Liver (tissue), 9 donors: ENCODE measurements around the gene TIMP1. TPM values are rescaled to one million over a fixed set of nuclear protein-coding genes. Genes with fewer than 3 reads are reported as not detected.

Experiments used
- DNase-seq: peaks from one replicate; pipeline ENCODE4 v3.0.0-alpha.2; 2017; ENCODE audit warnings: low spot score
- H3K27ac ChIP-seq, 2 donors: one replicate each; pipeline ENCODE4 v1.7.0; 2013; ENCODE audit warnings: inconsistent platforms in 2 of 2, low read length in 2 of 2, control low read depth in 1 of 2, low read depth in 1 of 2, mild to moderate bottlenecking in 1 of 2
- H3K27me3 ChIP-seq, 4 donors: one replicate each; pipeline versions ENCODE4 v1.6.1 to v1.7.0; 2013; ENCODE audit warnings: low read length in 3 of 4, inconsistent platforms in 1 of 4, mild to moderate bottlenecking in 1 of 4, moderate library complexity in 1 of 4; ENCODE audit not compliant: control insufficient read depth in 4 of 4, insufficient read depth in 4 of 4
- H3K36me3 ChIP-seq, 4 donors: one replicate each; pipeline versions ENCODE4 v1.6.1 to v1.7.0; 2013; ENCODE audit warnings: low read length in 3 of 4, mild to moderate bottlenecking in 3 of 4, low read depth in 1 of 4, moderate library complexity in 1 of 4; ENCODE audit not compliant: control insufficient read depth in 4 of 4, insufficient read depth in 3 of 4
- H3K4me1 ChIP-seq, 4 donors: one replicate each; pipeline versions ENCODE4 v1.6.1 to v1.7.0; 2013; ENCODE audit warnings: low read length in 3 of 4, mild to moderate bottlenecking in 3 of 4, moderate library complexity in 1 of 4; ENCODE audit not compliant: control insufficient read depth in 4 of 4, insufficient read depth in 4 of 4
- H3K4me3 ChIP-seq, 3 donors: one replicate each; pipeline versions ENCODE4 v1.6.1 to v1.7.0; 2013; ENCODE audit warnings: low read length in 3 of 3, control low read depth in 1 of 3, low read depth in 1 of 3, mild to moderate bottlenecking in 1 of 3
- H3K9ac ChIP-seq, 2 donors: one replicate each; pipeline ENCODE4 v1.7.0; 2013; ENCODE audit warnings: low read length in 2 of 2, mild to moderate bottlenecking in 2 of 2, moderate library complexity in 2 of 2, control low read depth in 1 of 2, low read depth in 1 of 2
- H3K9me3 ChIP-seq, 4 donors: one replicate each; pipeline versions ENCODE4 v1.6.1 to v1.7.0; 2013; ENCODE audit warnings: low read length in 3 of 4; ENCODE audit not compliant: control insufficient read depth in 4 of 4
- ATF3 ChIP-seq: IDR thresholded peaks from 2 replicates; pipeline ENCODE4 v1.6.1; 2016; ENCODE audit warnings: antibody characterized with exemption
- CTCF ChIP-seq: fragments of 150-350 bp; IDR thresholded peaks from 2 replicates; pipeline ENCODE4 v1.5.1; 2017; ENCODE audit warnings: improper control_type of control experiment, low read depth, low read length; ENCODE audit not compliant: missing input control
- EGR1 ChIP-seq, 2 donors: IDR thresholded peaks; 2 replicates each; pipeline ENCODE4 v1.6.1; 2016 to 2018; ENCODE audit warnings: antibody characterized with exemption in 2 of 2, low read depth in 2 of 2
- FOXA1 ChIP-seq: IDR thresholded peaks from 2 replicates; pipeline ENCODE4 v1.6.1; 2016; ENCODE audit warnings: antibody characterized with exemption
- FOXA2 ChIP-seq: IDR thresholded peaks from 2 replicates; pipeline ENCODE4 v1.6.1; 2016; ENCODE audit warnings: antibody characterized with exemption
- GABPA ChIP-seq, 2 donors: IDR thresholded peaks in 1 of 2; conservative IDR thresholded peaks in 1 of 2; 2 replicates each; pipeline ENCODE4 v1.6.1; 2016; ENCODE audit warnings: antibody characterized with exemption in 2 of 2, mild to moderate bottlenecking in 1 of 2, moderate library complexity in 1 of 2
- HNF4A ChIP-seq, 2 donors: conservative IDR thresholded peaks; 2 replicates each; pipeline ENCODE4 v1.6.1; 2016; ENCODE audit warnings: antibody characterized with exemption in 2 of 2, mild to moderate bottlenecking in 2 of 2
- HNF4G ChIP-seq: IDR thresholded peaks from 2 replicates; pipeline ENCODE4 v1.6.1; 2016; ENCODE audit warnings: antibody characterized with exemption
- JUND ChIP-seq, 2 donors: IDR thresholded peaks; 2 replicates each; pipeline ENCODE4 v1.6.1; 2016; ENCODE audit warnings: antibody characterized with exemption in 2 of 2
- MAX ChIP-seq: IDR thresholded peaks from 2 replicates; pipeline ENCODE4 v1.6.1; 2016; ENCODE audit warnings: antibody characterized with exemption
- NR2F2 ChIP-seq: IDR thresholded peaks from 2 replicates; pipeline ENCODE4 v1.6.1; 2016; ENCODE audit warnings: antibody characterized with exemption
- RAD21 ChIP-seq, 2 donors: IDR thresholded peaks; 2 replicates each; pipeline ENCODE4 v1.6.1; 2016; ENCODE audit warnings: antibody characterized with exemption in 2 of 2, mild to moderate bottlenecking in 2 of 2
- REST ChIP-seq: IDR thresholded peaks from 2 replicates; pipeline ENCODE4 v1.6.1; 2016; ENCODE audit warnings: antibody characterized with exemption, mild to moderate bottlenecking
- RXRA ChIP-seq, 2 donors: IDR thresholded peaks; 2 replicates each; pipeline ENCODE4 v1.6.1; 2017 to 2018; ENCODE audit warnings: antibody characterized with exemption in 2 of 2, mild to moderate bottlenecking in 1 of 2
- SP1 ChIP-seq: IDR thresholded peaks from 2 replicates; pipeline ENCODE4 v1.6.1; 2018; ENCODE audit warnings: antibody characterized with exemption, mild to moderate bottlenecking
- TAF1 ChIP-seq: conservative IDR thresholded peaks from 2 replicates; pipeline ENCODE4 v1.6.1; 2016; ENCODE audit warnings: antibody characterized with exemption, mild to moderate bottlenecking
- YY1 ChIP-seq: IDR thresholded peaks from 2 replicates; pipeline ENCODE4 v1.6.1; 2016; ENCODE audit warnings: antibody characterized with exemption, mild to moderate bottlenecking
- ZBTB33 ChIP-seq: IDR thresholded peaks from 2 replicates; pipeline ENCODE4 v1.6.1; 2016; ENCODE audit warnings: antibody characterized with exemption
- WGBS: extraction: QIAGEN DNeasy Blood & Tissue Kit; methylation state at CpG from one replicate; pipeline ENCODE4 v1.1.7; 2013; 5-methylcytosine and 5-hydroxymethylcytosine counted together
- polyA plus RNA-seq, 2 donors: library from polyadenylated mRNA; stranded (reverse) in 1 of 2; unstranded in 1 of 2; fragments of 200-250 nt in 1 of 2; fragments of >200 nt in 1 of 2; fragmentation: Nextera tagmentation in 1 of 2; extraction: Ambion mirVana in 1 of 2; gene quantifications; one replicate each; pipeline versions ENCODE4 v1.2.1 to v1.2.3, GENCODE V29; 2013 to 2015
- total RNA-seq, 2 donors: library from RNA; depleted of rRNA; stranded (reverse); fragments of >200 nt; gene quantifications; one replicate each; pipeline ENCODE4 v1.2.3, GENCODE V29; 2014
- donor health status: healthy.
- donor health status: healthy.
- donor health status: healthy.
- donor health status: healthy.
- donor health status: healthy.

TIMP1 gene
- total and polyA plus RNA-seq, 4 donors: 18.0 to 1,609 (median 146) TPM

DNA sequence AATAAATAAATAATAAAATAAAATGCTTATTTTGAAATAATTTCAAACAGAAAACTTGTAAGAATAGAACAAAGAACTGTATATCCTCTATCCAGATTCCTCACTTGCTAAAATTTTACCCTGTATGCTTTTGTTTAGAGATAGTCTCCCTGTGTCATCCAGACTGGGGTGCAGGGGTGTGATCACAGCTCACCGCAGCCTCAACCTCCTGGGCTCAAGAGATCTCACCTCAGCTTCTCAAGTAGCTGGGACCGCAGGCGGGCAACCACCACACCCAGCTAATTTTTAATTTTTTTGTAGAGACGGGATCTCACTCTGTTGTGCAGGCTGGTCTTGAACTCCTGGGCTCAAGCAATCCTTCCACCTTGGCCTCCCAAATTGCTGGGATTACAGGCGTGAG is 38.7 kb upstream of the TIMP1 start:
- no peaks in the 10 kb centered on the region for H3K36me3 ChIP-seq
- H3K4me1 ChIP-seq: no peaks in the 10 kb centered on the region
- TF ChIP-seq ATF3 (no peak), MAX (no peak), GABPA (IDR thresholded peaks at IDR 0.05 in 1 of 2, conservative IDR thresholded peaks at IDR 0.05 in 1 of 2) (no peak), FOXA2 (no peak), NR2F2 (no peak), HNF4A (conservative IDR thresholded peaks at IDR 0.05) (no peak), RXRA (IDR thresholded peaks at IDR 0.05) (no peak), ZBTB33 (no peak), RAD21 (IDR thresholded peaks at IDR 0.05) (no peak), JUND (IDR thresholded peaks at IDR 0.05) (no peak), FOXA1 (no peak), SP1 (no peak), HNF4G (no peak), TAF1 (no peak)
- H3K4me3 ChIP-seq: no peak overlapping the region
- no peak overlapping the region for H3K9ac ChIP-seq
- H3K27me3 ChIP-seq: no peaks in the 10 kb centered on the region
- H3K9me3 ChIP-seq: no peaks in the 10 kb centered on the region
- 95% methylated on average over 5 of the region's 5 CpGs for WGBS
- no peak for DNase-seq
- H3K27ac ChIP-seq: no peak overlapping the region

GRCh38 chrX:47556045-47556623 is 26.1 kb upstream of the TIMP1 start:
- H3K9ac ChIP-seq: peak overlapping the region; percentile 31 to 64
- H3K36me3 ChIP-seq: no peaks in the 10 kb centered on the region
- peak overlapping the region; percentile 70 to 79 for H3K27ac ChIP-seq
- peak overlapping the region in 2 of 3 donors; percentile 35 to 62 for H3K4me3 ChIP-seq
- 32% methylated on average over 20 of the region's 20 CpGs for WGBS
- TF ChIP-seq SP1 (peak; percentile 90), HNF4G (no peak)
- H3K27me3 ChIP-seq: no peaks in the 10 kb centered on the region
- peaks cover 11 to 36% (median 25%) of the 10 kb centered on the region in 4 donors for H3K4me1 ChIP-seq
- peak; percentile 79 for DNase-seq
- no peaks in the 10 kb centered on the region for H3K9me3 ChIP-seq

DNA sequence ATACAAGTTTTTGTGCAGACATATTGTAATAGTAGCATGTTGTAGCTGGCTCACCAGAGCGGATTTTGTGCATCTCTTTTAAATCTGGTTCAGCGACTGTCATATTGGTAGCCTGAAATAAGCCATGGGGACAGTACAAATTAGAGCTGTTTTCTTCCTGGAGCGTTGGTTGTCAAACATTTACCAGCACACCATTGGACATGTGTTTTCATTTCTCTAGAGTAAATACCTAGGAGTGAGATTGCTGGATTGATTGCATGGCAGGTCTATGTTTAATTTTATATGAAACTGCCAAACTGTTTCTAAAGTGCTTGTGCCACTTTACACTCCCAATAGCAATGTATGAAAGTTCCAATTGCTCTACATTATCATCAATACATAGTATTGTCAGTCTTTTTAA is 23.8 kb upstream of the TIMP1 start:
- 38% methylated on average over 3 of the region's 3 CpGs for WGBS
- Histone ChIP-seq H3K9me3 (no peaks in the 10 kb centered on the region), H3K4me3 (no peak overlapping the region), H3K36me3 (peaks cover 0 to 5% (median 1%) of the 10 kb centered on the region in 4 donors), H3K9ac (no peak overlapping the region), H3K4me1 (peaks cover 11 to 37% (median 27%) of the 10 kb centered on the region in 4 donors), H3K27ac (peak overlapping the region; percentile 62 to 70), H3K27me3 (no peaks in the 10 kb centered on the region)
- no peak for DNase-seq
- peak in 1 of 2 donors; percentile 32 for TF ChIP-seq RXRA (IDR thresholded peaks at IDR 0.05)
- TF ChIP-seq GABPA (IDR thresholded peaks at IDR 0.05 in 1 of 2, conservative IDR thresholded peaks at IDR 0.05 in 1 of 2): no peak
- TF ChIP-seq NR2F2: no peak
- TF ChIP-seq ATF3: no peak
- peak; percentile 58 for TF ChIP-seq SP1
- peak; percentile 34 for TF ChIP-seq REST
- no peak for TF ChIP-seq CTCF
- peak; percentile 65 for TF ChIP-seq FOXA2
- peak in 1 of 2 donors; percentile 14 for TF ChIP-seq HNF4A (conservative IDR thresholded peaks at IDR 0.05)
- no peak for TF ChIP-seq EGR1 (IDR thresholded peaks at IDR 0.05; ENCODE audit: low read depth in 2 of 2)
- TF ChIP-seq YY1: peak; percentile 67
- no peak for TF ChIP-seq HNF4G
- TF ChIP-seq FOXA1: peak; percentile 34
- TF ChIP-seq RAD21 (IDR thresholded peaks at IDR 0.05): peak in 1 of 2 donors; percentile 4
- TF ChIP-seq MAX: peak; percentile 31
